Activated naive CD4-positive, alpha-beta T cell treated with anti-CD3 and anti-CD28 coated beads, Interleukin-2, amount 10 ng/mL, durations not matched to agents 7 days and 5 days (primary cell): Measurements from ENCODE around the gene PIK3CB.
"Not testable (repeated sequence)": the region's sequence is repeated elsewhere in the genome, so short reads cannot be mapped to it uniquely, and the experiment has no call there.

Source experiments
- CTCF ChIA-PET: fragments of 350-600 bp; sonication (Branson Sonifier 250); formaldehyde crosslinking; loops from one replicate; lab custom pipeline; 2021; ENCODE audit warnings: antibody characterized with exemption; lab: Charles Lee
- DNase-seq: peaks from one replicate; pipeline ENCODE4 v3.0.0-alpha.2; 2020
- H3K27ac Mint-ChIP-seq: one replicate; pipeline ENCODE4 v1.8.0; 2021; ENCODE audit warnings: mild to moderate bottlenecking, moderate library complexity, mixed read lengths
- H3K27me3 Mint-ChIP-seq: one replicate; pipeline ENCODE4 v1.8.0; 2021; ENCODE audit warnings: mild to moderate bottlenecking, mixed read lengths
- H3K36me3 Mint-ChIP-seq: one replicate; pipeline ENCODE4 v1.8.0; 2021; ENCODE audit warnings: mixed read lengths
- H3K4me1 Mint-ChIP-seq: one replicate; pipeline ENCODE4 v1.8.0; 2021; ENCODE audit warnings: mixed read lengths
- H3K4me3 Mint-ChIP-seq: one replicate; pipeline ENCODE4 v1.8.0; 2021; ENCODE audit warnings: mild to moderate bottlenecking, moderate library complexity, mixed read lengths
- H3K9me3 Mint-ChIP-seq: one replicate; pipeline ENCODE4 v1.8.0; 2021; ENCODE audit warnings: mixed read lengths

Gene PIK3CB

DNA sequence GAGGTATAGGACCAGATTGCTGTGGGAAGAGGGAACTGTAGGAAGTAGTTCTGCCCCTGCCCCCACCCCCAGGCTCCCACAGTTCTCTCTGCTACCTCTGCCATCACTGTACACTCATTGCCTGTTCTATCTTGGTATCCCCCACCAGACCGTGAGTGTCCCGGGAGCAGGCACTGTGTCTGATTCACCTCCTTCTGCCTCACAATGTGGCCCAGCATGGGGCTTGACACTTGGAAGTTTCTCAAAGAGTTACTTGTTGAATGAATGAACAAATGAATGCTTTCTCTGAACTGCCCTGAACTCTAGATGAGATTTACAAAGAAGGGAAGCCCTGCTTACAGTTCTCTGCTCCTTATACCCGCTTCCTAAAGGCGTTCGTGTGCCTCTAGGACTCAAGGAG is 27.1 kb upstream of the PIK3CB start:
- H3K27ac Mint-ChIP-seq: no peak overlapping the region

DNA sequence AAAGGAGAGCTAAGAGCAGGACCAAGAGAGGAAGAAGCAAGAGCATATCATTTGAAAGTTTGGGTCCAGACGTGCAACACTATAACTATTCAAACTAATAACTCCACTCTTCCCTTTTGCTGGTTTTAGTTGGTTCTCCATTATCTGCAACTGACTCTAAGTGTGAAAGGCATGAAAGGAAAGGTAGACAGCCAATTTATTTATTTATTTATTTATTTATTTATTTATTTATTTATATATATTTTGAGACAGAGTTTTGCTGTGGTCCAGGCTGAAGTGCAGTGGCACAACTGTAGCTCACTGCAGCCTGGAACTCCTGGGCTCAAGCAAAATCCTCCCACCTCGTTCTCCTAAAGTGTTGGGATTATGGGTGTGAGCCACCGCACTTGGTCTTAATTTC is 22.1 kb upstream of the PIK3CB start:
- Mint-ChIP-seq H3K4me3 (no peak overlapping the region), H3K27me3 (peaks cover 14% of the 10 kb centered on the region), H3K4me1 (no peaks in the 10 kb centered on the region), H3K27ac (no peak overlapping the region), H3K36me3 (no peaks in the 10 kb centered on the region), H3K9me3 (no peaks in the 10 kb centered on the region)
- DNase-seq: no peak
- CTCF ChIA-PET: no interaction called here

More for the DNA sequence above, 27.1 kb upstream of the PIK3CB start:
- Mint-ChIP-seq H3K36me3 (no peaks in the 10 kb centered on the region), H3K4me3 (no peak overlapping the region), H3K27me3 (peaks cover 14% of the 10 kb centered on the region), H3K4me1 (peaks cover 2% of the 10 kb centered on the region), H3K9me3 (no peaks in the 10 kb centered on the region)
- DNase-seq: no peak
- CTCF ChIA-PET: no interaction called here

DNA sequence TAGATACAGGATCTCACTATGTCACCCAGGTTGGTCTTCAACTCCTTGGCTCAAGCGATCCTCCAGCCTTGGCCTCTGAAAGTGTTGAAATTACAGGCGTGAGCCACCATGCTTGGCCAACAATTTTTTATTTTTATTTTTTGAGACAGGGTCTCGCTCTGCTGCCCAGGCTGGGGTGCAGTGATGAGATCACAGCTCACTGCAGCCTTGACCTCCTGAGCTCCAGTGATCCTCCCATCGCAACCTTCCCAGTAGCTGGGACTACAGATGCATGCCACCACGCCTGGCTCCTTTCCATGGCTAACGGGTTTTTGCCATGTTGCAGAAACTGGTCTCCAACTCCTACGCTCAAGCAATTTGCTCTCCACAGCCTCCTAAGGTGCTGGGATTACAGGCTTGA is 20.2 kb upstream of the PIK3CB start:
- no peaks in the 10 kb centered on the region for H3K9me3 Mint-ChIP-seq
- DNase-seq: no peak
- no peaks in the 10 kb centered on the region for H3K36me3 Mint-ChIP-seq
- CTCF ChIA-PET: no interaction called here
- peaks cover 8% of the 10 kb centered on the region for H3K27me3 Mint-ChIP-seq
- H3K4me1 Mint-ChIP-seq: no peaks in the 10 kb centered on the region
- no peak overlapping the region for H3K4me3 Mint-ChIP-seq
- no peak overlapping the region for H3K27ac Mint-ChIP-seq

DNA sequence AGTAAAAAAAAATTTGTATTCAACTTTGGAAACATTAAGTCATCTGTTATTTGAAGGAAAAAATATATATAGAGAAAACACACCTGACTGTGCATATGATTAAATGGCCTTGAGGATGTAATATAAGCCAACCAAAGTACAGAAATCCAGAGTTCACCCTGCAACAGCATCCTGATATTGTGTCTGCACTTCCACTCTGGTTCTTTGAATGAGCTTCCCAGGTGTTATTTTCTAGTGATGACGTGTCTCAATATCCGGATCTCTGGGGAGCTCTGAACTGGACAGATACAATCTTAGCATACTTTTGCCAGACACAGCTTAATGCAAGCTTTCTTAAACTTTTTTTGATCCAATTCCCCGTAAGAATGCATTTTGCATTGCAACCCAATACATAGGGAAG is 19.5 kb upstream of the PIK3CB start:
- Mint-ChIP-seq H3K4me1 (no peaks in the 10 kb centered on the region), H3K27ac (no peak overlapping the region), H3K9me3 (no peaks in the 10 kb centered on the region), H3K36me3 (no peaks in the 10 kb centered on the region), H3K27me3 (peaks cover 1% of the 10 kb centered on the region), H3K4me3 (no peak overlapping the region)
- CTCF ChIA-PET: no interaction called here
- no peak for DNase-seq

DNA sequence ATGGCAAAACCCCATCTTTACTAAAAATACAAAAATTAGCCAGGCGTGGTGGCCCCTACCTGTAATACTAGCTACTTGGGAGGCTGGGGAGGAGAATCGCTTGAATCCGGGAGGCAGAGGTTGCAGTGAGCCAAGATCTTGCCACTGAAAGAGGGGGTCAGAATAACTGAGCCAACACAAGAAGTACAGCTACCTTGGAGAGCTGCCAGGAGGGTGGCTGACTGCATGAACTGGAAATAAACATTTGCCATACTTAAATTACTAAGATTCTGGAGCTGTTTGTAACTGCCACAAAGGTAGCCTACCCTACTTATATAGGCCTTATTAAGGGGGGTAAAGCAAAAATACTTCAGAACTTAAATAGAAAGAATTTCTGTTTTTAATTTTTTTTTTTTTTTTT is 15.4 kb upstream of the PIK3CB start:
- Mint-ChIP-seq H3K27me3 (peaks cover 4% of the 10 kb centered on the region), H3K36me3 (no peaks in the 10 kb centered on the region), H3K4me1 (no peaks in the 10 kb centered on the region), H3K9me3 (no peaks in the 10 kb centered on the region), H3K27ac (no peak overlapping the region), H3K4me3 (no peak overlapping the region)
- CTCF ChIA-PET: no interaction called here
- no peak for DNase-seq

DNA sequence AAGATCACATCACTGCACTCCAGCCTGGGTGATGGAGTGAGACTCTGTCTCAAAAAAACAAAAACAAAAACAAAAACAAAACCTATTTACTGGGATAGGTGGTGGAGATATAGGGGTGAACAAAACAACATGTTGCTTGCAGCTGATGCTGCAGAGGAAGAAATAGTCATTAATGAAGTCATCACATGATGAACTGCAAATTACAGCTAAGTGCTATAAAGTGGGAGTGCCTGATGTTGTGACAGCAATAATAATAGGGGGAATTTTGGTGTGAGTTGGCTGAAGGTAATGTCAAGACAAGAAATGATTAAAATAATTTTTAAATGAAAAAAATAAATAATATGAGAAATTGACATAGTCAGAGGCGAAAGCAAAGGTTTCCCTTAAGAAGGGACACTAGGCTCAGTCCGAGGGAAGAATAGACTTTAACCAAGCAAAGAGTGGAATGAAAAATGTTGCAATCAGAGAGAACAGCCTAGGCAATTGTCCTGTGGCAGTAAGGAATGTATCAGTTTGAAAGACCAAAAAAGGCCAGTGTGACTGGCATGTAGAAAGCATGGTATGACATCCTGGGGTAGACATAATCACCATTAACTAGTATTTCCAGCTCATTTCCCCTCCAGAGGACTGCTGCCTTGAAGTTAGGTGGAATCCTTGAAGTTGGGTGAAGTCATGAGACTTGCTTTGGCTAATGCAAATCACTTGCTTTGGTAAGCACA is 14.7 kb upstream of the PIK3CB start:
- Mint-ChIP-seq H3K27me3 (peaks cover 4% of the 10 kb centered on the region), H3K27ac (no peak overlapping the region), H3K36me3 (no peaks in the 10 kb centered on the region), H3K9me3 (no peaks in the 10 kb centered on the region), H3K4me3 (no peak overlapping the region), H3K4me1 (no peaks in the 10 kb centered on the region)
- CTCF ChIA-PET: interaction anchor here (1.2 kb wide), 1 partner anchor 74 kb away, joined by 3 read pairs; no protein-coding TSS in a partner anchor
- no peak for DNase-seq

DNA sequence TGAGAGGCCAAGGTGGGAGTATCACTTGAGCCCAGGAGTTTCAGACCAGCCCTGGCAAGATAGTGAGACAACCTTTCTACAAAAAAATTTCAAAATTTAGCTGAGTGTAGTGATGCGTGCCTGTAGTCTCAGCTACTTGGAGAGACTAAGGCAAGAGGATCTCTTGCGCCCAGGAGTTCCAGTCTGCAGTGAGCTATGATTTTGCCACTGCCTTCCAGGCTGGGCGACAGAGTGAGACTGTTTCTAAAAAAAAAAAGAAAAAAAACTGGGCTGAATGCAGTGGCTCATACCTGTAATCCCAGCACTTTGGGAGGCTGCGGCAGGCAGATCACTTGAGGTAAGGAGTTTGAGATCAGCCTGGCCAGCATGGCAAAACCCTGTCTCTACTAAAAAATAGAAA is 14.0 kb upstream of the PIK3CB start:
- DNase-seq: no peak
- CTCF ChIA-PET: interaction anchor here (1.2 kb wide), 1 partner anchor 74 kb away, joined by 3 read pairs; no protein-coding TSS in a partner anchor
- H3K4me1 Mint-ChIP-seq: no peaks in the 10 kb centered on the region

DNA sequence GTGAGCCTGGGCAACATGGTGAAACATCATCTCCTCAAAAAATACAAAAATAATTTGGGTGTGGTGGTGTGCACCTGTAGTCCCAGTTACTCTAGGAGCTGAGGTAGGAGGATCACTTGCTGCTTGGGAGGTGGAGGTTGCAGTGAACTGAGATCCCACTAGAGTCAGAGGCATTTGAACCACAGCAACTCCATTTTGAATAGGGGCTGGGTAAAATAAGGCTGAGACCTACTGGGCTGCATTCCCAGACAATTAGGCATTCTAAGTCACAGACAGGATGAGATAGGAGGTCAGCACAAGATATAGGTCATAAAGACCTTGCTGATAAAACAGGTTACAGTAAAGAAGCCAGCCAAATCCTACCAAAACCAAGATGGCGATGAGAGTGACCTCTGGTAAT is 12.1 kb upstream of the PIK3CB start:
- CTCF ChIA-PET, H3K27ac Mint-ChIP-seq, H3K4me3 Mint-ChIP-seq, H3K36me3 Mint-ChIP-seq, H3K27me3 Mint-ChIP-seq, H3K4me1 Mint-ChIP-seq, H3K9me3 Mint-ChIP-seq, DNase-seq: not testable (repeated sequence)

More for the DNA sequence above, 14.0 kb upstream of the PIK3CB start:
- peaks cover 4% of the 10 kb centered on the region for H3K27me3 Mint-ChIP-seq
- H3K27ac Mint-ChIP-seq: no peak overlapping the region
- no peaks in the 10 kb centered on the region for H3K9me3 Mint-ChIP-seq
- H3K4me3 Mint-ChIP-seq: no peak overlapping the region
- H3K36me3 Mint-ChIP-seq: no peaks in the 10 kb centered on the region

DNA sequence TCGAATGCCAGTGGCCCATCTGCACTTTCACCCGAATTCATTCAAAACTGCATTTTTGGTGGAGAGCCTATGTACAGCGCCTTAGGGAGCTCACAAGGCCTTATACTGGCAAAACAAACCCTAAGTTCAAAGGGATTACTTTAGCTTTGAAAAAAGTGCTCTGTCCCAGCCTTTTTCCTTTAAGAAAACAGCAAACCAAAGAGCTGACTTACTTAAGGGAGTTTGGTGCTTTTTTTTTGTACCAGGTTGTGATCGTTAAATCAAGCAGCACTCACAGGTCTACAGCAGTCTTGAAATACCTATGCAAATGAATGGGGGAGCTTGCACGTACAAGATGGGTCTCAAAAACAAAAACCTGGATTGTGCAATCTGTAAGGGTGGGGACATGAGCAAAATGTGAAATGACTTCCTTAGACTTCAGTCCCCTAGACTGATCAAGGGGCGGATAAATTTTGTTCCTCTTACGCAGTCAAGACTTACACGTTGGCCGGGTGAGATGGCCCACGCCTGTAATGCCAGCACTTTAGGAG is 11.6 kb upstream of the PIK3CB start:
- Mint-ChIP-seq H3K4me3 (no peak overlapping the region), H3K9me3 (no peaks in the 10 kb centered on the region), H3K4me1 (no peaks in the 10 kb centered on the region), H3K36me3 (no peaks in the 10 kb centered on the region), H3K27me3 (peaks cover 4% of the 10 kb centered on the region), H3K27ac (no peak overlapping the region)
- CTCF ChIA-PET: no interaction called here
- no peak for DNase-seq

DNA sequence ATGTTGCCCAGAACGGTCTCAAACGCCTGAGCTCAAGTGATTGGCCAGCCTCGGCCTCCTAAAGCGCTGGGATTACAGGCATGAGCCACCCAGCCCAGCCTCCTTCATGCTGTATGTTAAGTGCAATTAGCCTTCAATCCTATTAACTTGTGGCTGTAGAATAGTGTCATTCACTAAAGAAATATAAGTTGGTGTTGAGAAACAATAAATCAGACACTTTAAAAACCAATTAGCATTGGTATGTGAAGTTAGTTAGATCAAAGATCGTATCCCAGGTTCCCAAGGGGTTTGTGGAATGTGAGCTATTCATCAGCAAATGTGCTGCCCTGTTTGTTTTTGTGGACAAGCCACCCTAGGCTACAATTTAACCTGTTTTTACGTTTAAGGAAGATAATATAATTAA is 11.0 kb upstream of the PIK3CB start:
- Mint-ChIP-seq H3K4me1 (no peaks in the 10 kb centered on the region), H3K9me3 (no peaks in the 10 kb centered on the region), H3K36me3 (no peaks in the 10 kb centered on the region), H3K4me3 (no peak overlapping the region), H3K27me3 (peaks cover 4% of the 10 kb centered on the region), H3K27ac (no peak overlapping the region)
- CTCF ChIA-PET: no interaction called here
- no peak for DNase-seq

DNA sequence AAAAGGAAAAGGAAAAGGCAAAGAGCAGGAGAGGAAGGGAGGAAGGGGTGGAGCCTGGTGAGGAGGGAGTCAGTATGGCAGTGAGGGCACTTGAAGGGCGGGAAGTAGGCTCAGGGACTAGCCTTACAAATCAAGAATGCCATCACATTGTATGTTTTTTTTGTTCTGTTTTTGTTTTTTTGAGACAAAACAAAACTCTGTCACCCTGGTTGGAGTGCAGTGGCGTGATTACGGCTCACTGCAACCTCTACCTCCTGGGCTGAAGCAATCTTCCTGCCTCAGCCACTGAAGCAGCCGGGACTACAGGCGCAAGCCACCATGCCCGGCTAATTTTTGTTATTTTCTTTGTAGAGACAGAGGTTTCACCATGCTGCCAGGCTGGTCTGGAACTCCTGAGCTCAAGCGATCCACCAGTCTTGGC is 10.5 kb upstream of the PIK3CB start:
- Mint-ChIP-seq H3K9me3 (no peaks in the 10 kb centered on the region), H3K4me1 (no peaks in the 10 kb centered on the region), H3K36me3 (no peaks in the 10 kb centered on the region), H3K4me3 (no peak overlapping the region), H3K27me3 (peaks cover 4% of the 10 kb centered on the region), H3K27ac (no peak overlapping the region)
- CTCF ChIA-PET: no interaction called here
- no peak for DNase-seq

DNA sequence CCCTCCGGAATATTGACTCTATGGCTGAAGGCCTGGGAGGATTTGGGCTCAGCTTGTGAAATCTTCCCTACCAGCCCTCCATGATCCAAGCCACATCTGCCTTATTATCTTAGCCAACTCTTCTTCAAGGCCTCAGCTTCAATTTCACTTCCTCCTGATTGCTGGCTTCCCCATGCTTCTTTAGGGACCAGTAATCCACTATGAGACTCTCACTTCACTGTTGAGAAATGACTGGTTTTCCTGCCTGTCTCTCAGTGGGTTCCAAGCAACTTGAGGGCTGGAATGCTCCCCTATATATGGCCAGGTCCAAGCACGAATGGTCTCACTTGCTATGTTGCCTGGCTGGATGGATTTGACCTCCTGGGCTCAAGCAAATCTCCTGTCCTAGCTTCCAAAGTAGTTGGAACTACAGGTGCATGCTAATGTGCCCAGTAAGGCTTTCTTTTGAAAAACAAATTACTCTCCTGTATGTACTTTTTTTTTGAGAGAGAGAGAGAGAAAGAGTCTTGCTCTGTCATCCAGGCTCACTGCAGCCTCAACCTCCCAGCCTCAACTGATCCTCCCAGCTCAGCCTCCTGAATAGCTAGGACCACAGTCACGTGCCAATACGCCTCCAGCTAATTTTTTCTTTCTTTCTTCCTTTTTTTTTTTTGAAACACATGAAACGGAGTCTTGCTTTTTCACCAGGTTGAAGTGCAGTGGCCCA is 7.9 kb upstream of the PIK3CB start:
- no peak overlapping the region for H3K27ac Mint-ChIP-seq
- no peaks in the 10 kb centered on the region for H3K4me1 Mint-ChIP-seq
- no peak for DNase-seq
- no peaks in the 10 kb centered on the region for H3K9me3 Mint-ChIP-seq
- CTCF ChIA-PET: interaction anchor here (2.4 kb wide), 1 partner anchor 73 kb away, joined by 11 read pairs; no protein-coding TSS in a partner anchor
- H3K36me3 Mint-ChIP-seq: no peaks in the 10 kb centered on the region
- no peak overlapping the region for H3K4me3 Mint-ChIP-seq
- peaks cover 4% of the 10 kb centered on the region for H3K27me3 Mint-ChIP-seq

DNA sequence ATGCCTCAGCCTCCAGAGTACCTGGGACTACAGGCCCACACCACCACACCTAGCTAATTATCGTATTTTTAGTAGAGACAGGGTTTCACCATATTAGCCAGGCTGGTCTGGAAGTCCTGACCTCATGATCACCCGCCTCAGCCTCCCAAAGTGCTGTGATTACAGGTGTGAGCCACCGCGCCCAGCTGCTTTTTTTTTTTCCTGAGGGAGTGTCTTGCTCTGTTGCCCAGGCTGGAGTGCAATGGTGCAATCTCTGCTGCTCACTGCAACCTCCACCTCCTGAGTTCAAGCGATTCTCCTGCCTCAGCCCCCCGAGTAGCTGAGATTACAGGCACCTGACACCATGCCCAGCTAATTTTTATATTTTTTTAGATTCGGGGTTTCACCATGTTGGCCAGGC is 3.7 kb upstream of the PIK3CB start:
- H3K27me3 Mint-ChIP-seq, H3K9me3 Mint-ChIP-seq, H3K27ac Mint-ChIP-seq, H3K36me3 Mint-ChIP-seq, DNase-seq, H3K4me3 Mint-ChIP-seq: not testable (repeated sequence)
- peaks cover 13% of the 10 kb centered on the region for H3K4me1 Mint-ChIP-seq
- CTCF ChIA-PET: interaction anchor here (1.8 kb wide), 1 partner anchor 77 kb away, joined by 4 read pairs; no protein-coding TSS in a partner anchor

DNA sequence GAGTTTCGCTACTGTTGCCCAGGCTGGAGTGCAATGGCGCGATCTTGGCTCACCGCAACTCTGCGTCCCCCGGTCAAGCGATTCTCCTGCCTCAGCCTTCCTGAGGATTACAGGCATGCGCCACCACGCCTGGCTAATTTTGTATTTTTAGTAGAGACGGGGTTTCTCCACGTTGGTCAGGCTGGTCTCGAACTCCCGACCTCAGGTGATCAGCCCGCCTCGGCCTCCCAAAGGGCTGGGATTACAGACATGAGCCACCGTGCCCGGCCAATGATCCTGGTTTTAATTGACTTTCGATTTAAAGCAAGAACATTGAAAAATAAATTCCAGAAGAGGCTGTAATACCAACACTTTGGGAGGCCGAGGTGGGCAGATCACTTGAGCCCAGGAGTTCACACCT is 1.1 kb upstream of the PIK3CB start:
- not testable (repeated sequence) for H3K27me3 Mint-ChIP-seq, H3K27ac Mint-ChIP-seq, H3K4me3 Mint-ChIP-seq, H3K9me3 Mint-ChIP-seq, DNase-seq
- CTCF ChIA-PET: interaction anchor here (1.3 to 2.8 kb wide), 2 partner anchors 80 to 100 kb away, joined by 3 to 15 read pairs; no protein-coding TSS in a partner anchor
- H3K4me1 Mint-ChIP-seq: peaks cover 23% of the 10 kb centered on the region
- H3K36me3 Mint-ChIP-seq: peaks cover 10% of the 10 kb centered on the region
